Hair follicle dermal papilla cell (primary cell): ENCODE results near the gene PROM1. TPM values are rescaled to one million over a fixed set of nuclear protein-coding genes. Genes with fewer than 3 reads are reported as not detected.

Source experiments
- total RNA-seq: library from RNA; depleted of rRNA; stranded (reverse); fragments of >200 nt; gene quantifications from 2 replicates; pipeline ENCODE4 v1.2.3, GENCODE V29; 2012

Gene PROM1
- under 0.01 and 0.12 TPM in 2 replicates for total RNA-seq

GRCh38 chr4:16083241-16084191 is at the start of gene PROM1:
Gene PROM1 (minus strand): TSS chr4:16084023. CDS start chr4:16075906, 8,117 bp downstream.

GRCh38 chr4:15963001-15963451 is 120.8 kb downstream of the PROM1 start, which contains the start of gene FGFBP2:
Gene FGFBP2 (minus strand): TSS chr4:15963175. CDS start chr4:15963129, 46 bp downstream.

GRCh38 chr4:15938640-15939039 is 145.2 kb downstream of the PROM1 start, which contains the start of gene FGFBP1:
Gene FGFBP1 (minus strand): TSS chr4:15938740. CDS start chr4:15936632, 2,108 bp downstream.

Other genes starting within 250 kb of the PROM1 start
- gene FGFBP1, start 145.3 kb downstream of the PROM1 start, total RNA-seq = not detected in 2 replicates
- gene FGFBP2, start 120.8 kb downstream of the PROM1 start, total RNA-seq = 0.49 and 0.81 TPM in 2 replicates
- gene TAPT1, start 142.4 kb upstream of the PROM1 start, total RNA-seq = 13.1 and 16.4 TPM in 2 replicates